A673 (cell line): ENCODE results near the gene ADARB2.

Source experiments
- EZH2 ChIP-seq: fragments of 200-600 bp; sonication (generic); IDR thresholded peaks from 2 replicates; pipeline ENCODE4 v1.6.1; 2017; ENCODE audit warnings: borderline replicate concordance, low read depth, mild to moderate bottlenecking, mixed read lengths, antibody characterized with exemption, low read length; ENCODE audit not compliant: poor library complexity, severe bottlenecking
- TF ChIP-seq, protein P1 (sequence below): fragments of 300-800, 200-600 bp; sonication (generic); conservative IDR thresholded peaks from 2 replicates; pipeline ENCODE4 v1.5.1; 2017; ENCODE audit warnings: low read depth, mild to moderate bottlenecking, antibody characterized with exemption, low read length, moderate library complexity, mixed read lengths

DNA sequence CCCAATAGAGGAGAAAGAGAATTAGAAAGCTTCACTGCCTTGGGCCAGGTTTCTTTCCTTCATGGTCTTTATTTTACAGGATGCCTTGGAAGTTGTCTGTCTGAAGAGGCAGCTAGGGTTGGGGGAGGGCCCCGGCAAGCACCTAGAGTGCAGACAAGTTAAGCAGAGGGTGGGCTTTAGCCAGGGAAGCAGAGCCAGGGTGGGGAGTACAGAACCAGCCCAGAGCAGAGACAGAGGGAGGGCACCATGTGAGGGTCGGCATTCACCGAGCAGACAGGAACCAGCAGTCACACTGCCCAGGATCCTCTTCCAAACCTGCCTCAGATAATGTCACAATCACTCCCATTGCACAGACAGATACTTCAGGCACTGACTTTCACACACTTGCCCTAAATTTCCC is 75.9 kb downstream of the ADARB2 start:
- TF ChIP-seq, protein P1, sequence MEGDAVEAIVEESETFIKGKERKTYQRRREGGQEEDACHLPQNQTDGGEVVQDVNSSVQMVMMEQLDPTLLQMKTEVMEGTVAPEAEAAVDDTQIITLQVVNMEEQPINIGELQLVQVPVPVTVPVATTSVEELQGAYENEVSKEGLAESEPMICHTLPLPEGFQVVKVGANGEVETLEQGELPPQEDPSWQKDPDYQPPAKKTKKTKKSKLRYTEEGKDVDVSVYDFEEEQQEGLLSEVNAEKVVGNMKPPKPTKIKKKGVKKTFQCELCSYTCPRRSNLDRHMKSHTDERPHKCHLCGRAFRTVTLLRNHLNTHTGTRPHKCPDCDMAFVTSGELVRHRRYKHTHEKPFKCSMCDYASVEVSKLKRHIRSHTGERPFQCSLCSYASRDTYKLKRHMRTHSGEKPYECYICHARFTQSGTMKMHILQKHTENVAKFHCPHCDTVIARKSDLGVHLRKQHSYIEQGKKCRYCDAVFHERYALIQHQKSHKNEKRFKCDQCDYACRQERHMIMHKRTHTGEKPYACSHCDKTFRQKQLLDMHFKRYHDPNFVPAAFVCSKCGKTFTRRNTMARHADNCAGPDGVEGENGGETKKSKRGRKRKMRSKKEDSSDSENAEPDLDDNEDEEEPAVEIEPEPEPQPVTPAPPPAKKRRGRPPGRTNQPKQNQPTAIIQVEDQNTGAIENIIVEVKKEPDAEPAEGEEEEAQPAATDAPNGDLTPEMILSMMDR = no peak
- no peak for TF ChIP-seq EZH2
